GM23248 (cell line): ENCODE results near the gene KPNA6. TPM values are rescaled to one million over a fixed set of nuclear protein-coding genes. Genes with fewer than 3 reads are reported as not detected.
"Not testable (repeated sequence)": the region's sequence is repeated elsewhere in the genome, so short reads cannot be mapped to it uniquely, and the experiment has no call there.

Source experiments
- DNase-seq: peaks from one replicate; pipeline ENCODE4 v3.0.0-alpha.2; 2015
- H2AFZ ChIP-seq: fragments of 200-600 bp; sonication (generic); 2 replicates; pipeline ENCODE4 v1.6.1; 2016; ENCODE audit warnings: antibody characterized with exemption
- H3F3A ChIP-seq: fragments of 200-600 bp; sonication (generic); 2 replicates; pipeline ENCODE4 v1.6.1; 2016; ENCODE audit warnings: mild to moderate bottlenecking, antibody characterized with exemption, mixed run types; ENCODE audit not compliant: insufficient read depth
- H3K27ac ChIP-seq: fragments of 200-600 bp; sonication (generic); 2 replicates; pipeline ENCODE4 v1.5.1; 2016; ENCODE audit warnings: mild to moderate bottlenecking
- H3K27me3 ChIP-seq: fragments of 200-600 bp; sonication (generic); replicated peaks from 2 replicates; pipeline ENCODE4 v1.6.1; 2016; ENCODE audit warnings: mild to moderate bottlenecking; ENCODE audit not compliant: insufficient read depth
- H3K36me3 ChIP-seq: fragments of 200-600 bp; sonication (generic); 2 replicates; pipeline ENCODE4 v1.6.1; 2016; ENCODE audit warnings: low read depth, mild to moderate bottlenecking
- H3K4me1 ChIP-seq: fragments of 200-600 bp; sonication (generic); 2 replicates; pipeline ENCODE4 v1.6.1; 2016; ENCODE audit warnings: mild to moderate bottlenecking; ENCODE audit not compliant: insufficient read depth
- H3K4me2 ChIP-seq: fragments of 200-600 bp; sonication (generic); one replicate; pipeline ENCODE4 v1.6.1; 2016; ENCODE audit warnings: mild to moderate bottlenecking; ENCODE audit not compliant: unreplicated experiment
- H3K4me3 ChIP-seq: fragments of 200-600 bp; sonication (generic); 2 replicates; pipeline ENCODE4 v1.5.1; 2016; ENCODE audit warnings: mild to moderate bottlenecking
- H3K79me2 ChIP-seq: fragments of 200-600 bp; sonication (generic); 2 replicates; pipeline ENCODE4 v1.6.1; 2016; ENCODE audit warnings: mild to moderate bottlenecking; ENCODE audit not compliant: insufficient read depth
- H3K9ac ChIP-seq: fragments of 200-600 bp; sonication (generic); 2 replicates; pipeline ENCODE4 v1.6.1; 2016; ENCODE audit warnings: mild to moderate bottlenecking
- H3K9me2 ChIP-seq: fragments of 200-600 bp; sonication (generic); 2 replicates; pipeline ENCODE4 v1.6.1; 2016; ENCODE audit warnings: mixed run types, mild to moderate bottlenecking, moderate library complexity; ENCODE audit not compliant: insufficient read depth
- H3K9me3 ChIP-seq: fragments of 200-600 bp; sonication (generic); one replicate; pipeline ENCODE4 v1.6.1; 2017; ENCODE audit warnings: low read depth
- H4K20me1 ChIP-seq: fragments of 200-600 bp; sonication (generic); 2 replicates; pipeline ENCODE4 v1.6.0; 2016; ENCODE audit not compliant: insufficient read depth
- EZH2 ChIP-seq: fragments of 200-600 bp; sonication (generic); IDR thresholded peaks from 2 replicates; pipeline ENCODE4 v1.6.1; 2018; ENCODE audit warnings: antibody characterized with exemption, mild to moderate bottlenecking; ENCODE audit not compliant: insufficient read depth, poor library complexity, severe bottlenecking
- EZH2phosphoT487 ChIP-seq: fragments of 200-600 bp; sonication (generic); IDR thresholded peaks from 2 replicates; pipeline ENCODE4 v1.6.1; 2018; ENCODE audit warnings: antibody characterized with exemption, moderate library complexity, mild to moderate bottlenecking, low read depth; ENCODE audit not compliant: insufficient read depth
- WGBS, 2 experiments: methylation state at CpG; one replicate each; pipeline ENCODE4 v1.1.6; 2015 to 2017; ENCODE audit warnings: low lambda C conversion rate in 2 of 2, low coverage in 1 of 2; ENCODE audit errors: missing lambda C conversion rate in 2 of 2; 5-methylcytosine and 5-hydroxymethylcytosine counted together
- in situ Hi-C: fragments of 300-500 bp; cut with MboI; formaldehyde crosslinking; loops from 2 replicates; pipeline ENCODE4 v1.15.0; 2020
- polyA plus RNA-seq: library from polyadenylated mRNA; unstranded; fragments of >200 nt; fragmentation: Nextera tagmentation; extraction: Ambion mirVana; gene quantifications from 2 replicates; pipeline ENCODE4 v1.2.1, GENCODE V29; 2016
- total RNA-seq: library from RNA; depleted of rRNA; stranded (reverse); fragments of >200 nt; shearing (Covaris generic); gene quantifications from 2 replicates; pipeline ENCODE4 v1.2.3, GENCODE V29; 2014; rRNA removed

KPNA6 gene
- total RNA-seq: 52.9 and 56.0 TPM in 2 replicates
- polyA plus RNA-seq: 38.3 and 39.9 TPM in 2 replicates

DNA sequence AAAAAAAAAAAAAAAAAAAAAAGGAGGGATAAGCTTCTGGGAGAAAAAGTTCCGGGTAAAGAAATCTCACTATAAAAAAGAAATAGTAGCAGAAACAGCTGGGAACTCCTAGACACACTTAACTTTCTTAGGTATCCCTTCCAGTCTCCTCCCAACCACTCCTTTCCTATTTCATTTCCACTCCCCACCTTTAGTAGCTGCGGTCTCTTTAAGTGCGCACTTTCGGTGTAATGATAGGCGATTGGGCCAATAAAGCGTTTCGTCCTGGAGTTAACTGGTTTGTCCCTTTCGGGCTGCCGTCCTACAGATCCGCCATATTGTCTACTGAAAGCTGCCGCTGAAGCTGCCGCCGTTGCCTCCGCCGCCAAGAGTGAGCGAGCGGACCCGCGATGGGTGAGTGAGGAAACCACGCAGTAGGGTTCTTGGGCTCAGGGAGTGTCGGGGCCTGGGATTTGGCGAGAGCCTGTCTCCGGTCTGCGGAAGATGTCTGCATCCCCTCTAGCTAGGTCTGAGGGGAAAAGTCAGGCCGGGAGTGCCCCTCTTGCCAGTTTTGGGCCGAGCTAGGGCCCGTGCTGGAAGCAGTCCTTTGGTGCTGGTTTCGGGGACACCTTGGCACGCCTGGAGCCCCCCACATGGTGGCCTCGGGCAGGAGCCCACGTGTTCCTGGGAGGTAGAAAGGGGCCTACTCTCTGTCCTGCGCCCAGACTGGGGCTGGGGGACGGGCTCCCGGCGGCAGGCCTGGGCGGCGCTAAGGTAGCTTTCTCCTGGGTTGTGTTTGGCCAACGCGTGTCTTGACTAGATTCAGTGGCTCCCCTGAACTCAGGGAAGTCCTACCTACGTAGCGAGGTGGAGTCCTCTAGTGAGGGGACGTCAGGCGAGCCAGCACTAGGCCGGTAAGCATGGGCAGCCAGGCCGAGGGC is at the start of gene KPNA6:
KPNA6 (plus strand) TSS at position 315 of the 920 bp plus-strand sequence; CDS start at position 390, 75 bp downstream.
- WGBS, 2 experiments: 1 to 2% methylated on average over 45 of the region's 45 CpGs
- H3K27me3 ChIP-seq: no peaks in the 10 kb centered on the region
- H3K4me2 ChIP-seq: peak within 1 kb of the TSS; percentile 98
- peak within 1 kb of the TSS; percentile 90 for H3K27ac ChIP-seq
- in situ Hi-C loops: no loop called here
- TF ChIP-seq EZH2: no peak
- no peak for TF ChIP-seq EZH2phosphoT487
- H3K9me2 ChIP-seq: no peaks in the 10 kb centered on the region
- H2AFZ ChIP-seq: peak within 1 kb of the TSS; percentile 85
- peaks cover 51% of the 10 kb centered on the region for H3K79me2 ChIP-seq
- 0 out of 2 replicates have a peak, but pooled peaks cover 11% of the 10 kb centered on the region for H3K4me1 ChIP-seq
- peak; percentile 96 for DNase-seq
- peak within 1 kb of the TSS; percentile 99 for H3K9ac ChIP-seq
- H4K20me1 ChIP-seq: 0 out of 2 replicates have a peak, but pooled peaks cover 5% of the 10 kb centered on the region
- no peaks in the 10 kb centered on the region for H3K9me3 ChIP-seq
- H3F3A ChIP-seq: peaks cover 5% of the 10 kb centered on the region
- H3K36me3 ChIP-seq: no peaks in the 10 kb centered on the region
- H3K4me3 ChIP-seq: peak within 1 kb of the TSS; percentile 94

DNA sequence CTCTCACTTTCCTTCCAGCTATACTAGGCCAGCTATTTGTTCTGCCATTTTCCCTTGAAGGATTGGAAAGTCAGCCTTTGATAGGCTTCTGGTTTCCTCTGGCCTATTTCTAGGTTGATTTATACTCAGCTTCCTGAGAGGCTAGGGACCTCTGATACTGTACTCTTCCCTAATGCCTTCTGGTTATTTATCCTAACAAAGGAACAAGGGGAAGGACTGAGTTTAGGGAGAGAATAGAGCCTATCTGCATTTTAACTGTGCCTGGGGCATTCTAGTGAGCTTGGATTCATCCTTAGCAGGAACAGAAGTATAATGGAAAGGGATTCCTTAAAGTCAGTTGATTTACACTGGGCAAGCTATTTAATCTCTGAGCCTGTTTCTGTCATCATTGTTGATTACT is 46.9 kb upstream of the KPNA6 start:
- Histone ChIP-seq H3K4me3 (no peak overlapping the region), H3K9me2 (no peaks in the 10 kb centered on the region), H3K9me3 (no peaks in the 10 kb centered on the region), H3K27me3 (no peaks in the 10 kb centered on the region), H2AFZ (no peak overlapping the region), H3K9ac (no peak overlapping the region), H3K36me3 (peaks cover 46% of the 10 kb centered on the region), H3K27ac (no peak overlapping the region), H3K4me1 (peaks cover 15% of the 10 kb centered on the region), H4K20me1 (no peaks in the 10 kb centered on the region), H3K79me2 (peaks cover 22% of the 10 kb centered on the region), H3F3A (peaks cover 59% of the 10 kb centered on the region), H3K4me2 (no peak overlapping the region)
- in situ Hi-C loops: no loop called here
- DNase-seq: no peak
- TF ChIP-seq EZH2 (no peak), EZH2phosphoT487 (no peak)

DNA sequence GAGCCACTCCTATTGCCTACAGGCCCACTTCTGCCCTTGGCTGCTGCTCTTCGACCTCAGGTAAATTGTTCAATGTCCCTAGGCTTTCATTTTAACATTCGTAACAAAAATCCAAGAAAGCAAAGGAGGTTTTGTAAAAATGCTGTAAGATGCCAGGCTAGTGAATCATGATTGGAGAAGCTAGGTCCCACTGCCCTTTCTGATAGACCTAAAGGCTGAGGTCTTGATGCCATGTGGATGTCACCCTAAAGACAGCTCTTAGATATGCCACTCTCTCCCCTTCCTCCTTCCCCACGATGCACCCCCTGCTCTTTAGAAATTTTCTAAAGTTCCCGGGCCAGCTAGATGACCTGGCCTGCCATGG is 45.0 kb upstream of the KPNA6 start:
- WGBS, 2 experiments: 80 to 83% methylated on average over 4 of the region's 4 CpGs
- Histone ChIP-seq H3K9me2 (no peaks in the 10 kb centered on the region), H3K4me3 (peak overlapping the region; percentile 17; the same call in 1 of the 2 replicates), H3K9ac (peak overlapping the region; percentile 52), H3K9me3 (no peaks in the 10 kb centered on the region), H3K27me3 (no peaks in the 10 kb centered on the region), H3K36me3 (peaks cover 34% of the 10 kb centered on the region), H3K4me2 (peak overlapping the region; percentile 57), H2AFZ (no peak overlapping the region), H3F3A (peaks cover 64% of the 10 kb centered on the region), H4K20me1 (no peaks in the 10 kb centered on the region), H3K79me2 (peaks cover 7% of the 10 kb centered on the region), H3K27ac (peak overlapping the region; percentile 66), H3K4me1 (peaks cover 25% of the 10 kb centered on the region)
- in situ Hi-C loops: no loop called here
- peak; percentile 56 for DNase-seq
- TF ChIP-seq EZH2phosphoT487 (no peak), EZH2 (no peak)

DNA sequence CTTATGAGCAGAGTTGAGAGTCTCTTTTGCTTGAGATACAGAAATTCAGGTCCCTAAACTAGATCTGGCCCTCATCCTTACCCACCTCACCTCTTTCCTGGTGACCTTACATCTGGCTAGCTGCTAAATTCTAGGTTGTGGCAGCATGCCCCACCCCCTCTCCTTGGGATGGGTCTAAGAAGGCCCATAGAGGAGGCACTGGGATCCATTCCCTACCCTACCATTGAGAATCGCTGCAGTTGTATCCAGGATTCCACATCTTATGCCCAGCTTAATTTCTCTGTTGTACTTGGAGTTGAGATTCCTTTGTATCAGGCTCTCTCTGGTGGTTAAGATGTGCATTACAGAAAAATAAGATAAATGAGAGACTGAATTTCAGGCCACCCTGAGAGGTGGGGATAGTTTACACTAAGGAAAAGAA is 44.6 kb upstream of the KPNA6 start:
- peak overlapping the region; percentile 57 for H3K4me2 ChIP-seq
- no peak for TF ChIP-seq EZH2
- no peak for TF ChIP-seq EZH2phosphoT487
- H3K4me1 ChIP-seq: peaks cover 25% of the 10 kb centered on the region
- DNase-seq: peak; percentile 76
- peaks cover 3% of the 10 kb centered on the region; the same call in 1 of the 2 replicates for H3K79me2 ChIP-seq
- H3K9ac ChIP-seq: 0 out of 2 replicates have a peak overlapping the region, but pooled peaks have one; percentile 52
- no peaks in the 10 kb centered on the region for H3K9me3 ChIP-seq
- WGBS, 2 experiments: 8 to 9% methylated on average over 1 of the region's 1 CpG
- H2AFZ ChIP-seq: no peak overlapping the region
- H3K27me3 ChIP-seq: no peaks in the 10 kb centered on the region
- H3K36me3 ChIP-seq: peaks cover 30% of the 10 kb centered on the region
- no peaks in the 10 kb centered on the region for H4K20me1 ChIP-seq
- in situ Hi-C loops: no loop called here
- H3K27ac ChIP-seq: peak overlapping the region; percentile 66
- H3K9me2 ChIP-seq: no peaks in the 10 kb centered on the region
- H3F3A ChIP-seq: peaks cover 64% of the 10 kb centered on the region
- H3K4me3 ChIP-seq: no peak overlapping the region

DNA sequence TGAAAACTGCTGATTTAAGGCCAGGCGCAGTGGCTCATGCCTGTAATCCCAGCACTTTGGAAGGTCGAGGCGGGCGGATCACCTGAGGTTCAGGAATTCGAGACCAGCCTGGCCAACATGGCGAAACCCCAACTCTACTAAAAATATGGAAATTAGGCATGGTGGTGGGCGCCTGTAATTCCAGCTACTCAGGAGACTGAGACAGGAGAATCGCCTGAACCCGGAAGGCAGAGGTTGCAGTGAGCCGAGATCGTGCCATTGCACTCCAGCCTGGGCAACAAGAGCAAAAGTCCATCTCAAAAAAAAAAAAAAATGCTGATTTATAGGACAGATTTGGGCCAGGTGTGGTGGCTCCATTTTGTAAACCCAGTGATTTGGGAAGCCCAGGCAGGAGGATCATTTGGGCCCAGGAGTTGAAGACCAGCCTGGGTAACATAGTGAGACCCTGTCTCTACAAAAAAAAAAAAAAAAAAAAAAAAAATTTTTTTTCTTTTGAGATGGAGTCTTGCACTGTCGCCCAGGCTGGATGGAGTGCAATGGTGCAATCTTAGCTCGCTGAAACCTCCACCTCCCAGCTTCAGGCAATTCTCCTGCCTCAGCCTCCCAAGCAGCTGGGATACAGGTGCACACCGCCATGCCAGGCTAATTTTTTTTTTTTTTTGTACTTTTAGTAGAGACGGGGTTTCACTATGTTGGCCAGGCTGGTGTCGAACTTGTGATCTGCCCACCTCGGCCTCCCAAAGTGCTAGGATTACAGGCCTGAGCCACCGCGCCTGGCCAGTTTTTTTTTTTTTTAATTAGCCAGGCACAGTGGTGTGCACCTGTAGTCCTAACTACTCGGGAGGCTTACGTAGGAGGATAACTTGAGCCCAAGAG is 42.0 kb upstream of the KPNA6 start:
- H3K79me2 ChIP-seq, H3K27me3 ChIP-seq, H3K9me3 ChIP-seq, H3K9ac ChIP-seq, DNase-seq, H4K20me1 ChIP-seq, H3K9me2 ChIP-seq, H3K27ac ChIP-seq, H3K4me3 ChIP-seq, H2AFZ ChIP-seq, in situ Hi-C loops: not testable (repeated sequence)
- Histone ChIP-seq H3K36me3 (peaks cover 13% of the 10 kb centered on the region; the same call in 1 of the 2 replicates), H3F3A (peaks cover 69% of the 10 kb centered on the region), H3K4me1 (peaks cover 28% of the 10 kb centered on the region), H3K4me2 (peak overlapping the region; percentile 38)
- 71 to 76% methylated on average over 20 to 21 of the region's 21 CpGs for WGBS, 2 experiments
